GM12878 (cell line): ENCODE measurements around the gene ERCC5. TPM values are rescaled to one million over a fixed set of nuclear protein-coding genes. Genes with fewer than 3 reads are reported as not detected.

Source experiments
- ATAC-seq: fragments of 200-7000 bp; cut with Tn5 transposase; 3 replicates; pipeline ENCODE4 v1.9.1; 2020; ENCODE audit warnings: mild to moderate bottlenecking, moderate library complexity
- BruUV-seq: library from RNA; stranded (reverse); fragments of 400-500 nt; replicated peaks from 2 replicates; lab custom pipeline; 2021; lab: Mats Ljungman, UMichigan
- CTCF ChIA-PET: fragments of 300-600 bp; sonication (Branson Sonifier 250); formaldehyde crosslinking; extraction: SDS; loops from one replicate; lab custom pipeline; 2021; ENCODE audit warnings: inconsistent platforms; lab: Yijun Ruan, JAX
- POLR2A ChIA-PET: fragments of 350-600 bp; formaldehyde crosslinking; extraction: SDS; loops from one replicate; lab custom pipeline; 2021; ENCODE audit warnings: inconsistent platforms; lab: Charles Lee
- RAD21 ChIA-PET: fragments of 300-600 bp; sonication (Branson Sonifier 250); formaldehyde crosslinking; loops from one replicate; lab custom pipeline; 2023; ENCODE audit warnings: antibody characterized with exemption; ENCODE audit not compliant: unreplicated experiment; lab: Charles Lee
- SMC1A ChIA-PET: fragments of 300-600 bp; sonication (Branson Sonifier 250); formaldehyde crosslinking; loops from one replicate; lab custom pipeline; 2023; ENCODE audit not compliant: unreplicated experiment, uncharacterized antibody; lab: Charles Lee
- DNase-seq: peaks from one replicate; pipeline ENCODE4 v3.0.0-alpha.2; 2011; ENCODE audit warnings: low read depth, low spot score
- FAIRE-seq: peaks from 3 replicates; lab custom pipeline; 2011; peaks lifted over from hg19 to GRCh38; lab: Jason Lieb, UNC
- H2AFZ ChIP-seq: 2 replicates; pipeline ENCODE4 v1.6.0; 2011; ENCODE audit warnings: low read depth, low read length, control low read depth; ENCODE audit not compliant: control insufficient read depth
- H3K27ac ChIP-seq: 2 replicates; pipeline ENCODE4 v1.5.1; 2011; ENCODE audit warnings: control low read depth; ENCODE audit not compliant: control insufficient read depth, insufficient read depth
- H3K27me3 ChIP-seq, 2 experiments: replicated peaks in 1 of 2; 2 replicates each; pipeline versions ENCODE4 v1.6.0 to v1.6.1; 2011; ENCODE audit warnings: low read length in 1 of 2; ENCODE audit not compliant: control insufficient read depth in 2 of 2, insufficient read depth in 2 of 2
- H3K36me3 ChIP-seq, 2 experiments: 2 replicates each; pipeline ENCODE4 v1.5.1; 2011; ENCODE audit warnings: low read length in 1 of 2; ENCODE audit not compliant: control insufficient read depth in 2 of 2, insufficient read depth in 2 of 2
- H3K4me1 ChIP-seq: 2 replicates; pipeline ENCODE4 v1.6.1; 2011; ENCODE audit warnings: mild to moderate bottlenecking, low read length, moderate library complexity, mixed read lengths; ENCODE audit not compliant: control insufficient read depth, insufficient read depth
- H3K4me2 ChIP-seq: 2 replicates; pipeline ENCODE4 v1.6.0; 2011; ENCODE audit warnings: control low read depth; ENCODE audit not compliant: control insufficient read depth, insufficient read depth
- H3K4me3 ChIP-seq: fragments of 200-600 bp; sonication (generic); 2 replicates; pipeline ENCODE4 v1.5.1; 2016
- H3K79me2 ChIP-seq: 2 replicates; pipeline ENCODE4 v1.6.0; 2011; ENCODE audit warnings: low read length; ENCODE audit not compliant: control insufficient read depth, insufficient read depth
- H3K9ac ChIP-seq: 2 replicates; pipeline ENCODE4 v1.8.0; 2011; ENCODE audit warnings: low read length, control low read depth, mixed read lengths; ENCODE audit not compliant: control insufficient read depth, insufficient read depth
- H3K9me3 ChIP-seq: replicated peaks from 3 replicates; pipeline ENCODE4 v1.5.1; 2011; ENCODE audit warnings: mild to moderate bottlenecking, low read length; ENCODE audit not compliant: control insufficient read depth, insufficient read depth
- H4K20me1 ChIP-seq: 2 replicates; pipeline ENCODE4 v1.6.0; 2011; ENCODE audit not compliant: control insufficient read depth, insufficient read depth
- CEBPB ChIP-seq, 2 experiments: fragments of 150-350 bp in 1 of 2; IDR thresholded peaks; 2 replicates each; pipeline ENCODE4 v1.6.1; 2012 to 2014; ENCODE audit warnings: low read depth in 2 of 2, low read length in 2 of 2, borderline replicate concordance in 1 of 2, inconsistent platforms in 1 of 2
- WGBS: methylation state at CpG from one replicate; pipeline ENCODE4 v1.1.6; 2016; ENCODE audit warnings: low lambda C conversion rate; ENCODE audit not compliant: insufficient replicate concordance, insufficient coverage; ENCODE audit errors: missing lambda C conversion rate; 5-methylcytosine and 5-hydroxymethylcytosine counted together
- in situ Hi-C: fragments of 300-500 bp; cut with MboI; formaldehyde crosslinking; loops from 9 replicates; pipeline ENCODE4 v1.14.3; 2018; ENCODE audit warnings: mixed read lengths
- intact Hi-C: fragments of 100-400 bp; cut with micrococcal nuclease; formaldehyde crosslinking; loops from one replicate; pipeline ENCODE4 v1.14.2; 2022; ENCODE audit not compliant: unreplicated experiment
- polyA plus RNA-seq, 11 experiments: library from polyadenylated mRNA; depleted of rRNA in 4 of 11; unstranded in 6 of 11; stranded (reverse) in 5 of 11; fragments of >200 nt; fragmentation: Nextera tagmentation in 4 of 11; fragmentation: Illumina TruSeq in 1 of 11; extraction: Ambion mirVana in 4 of 11; extraction: Trizol in 1 of 11; gene quantifications; 1 replicate in 1 of 11; 2 replicates in 10 of 11; pipeline versions ENCODE4 v1.2.1 to v1.2.3, GENCODE V29; 2011 to 2016; ENCODE audit warnings: inconsistent platforms in 2 of 11, missing spikeins in 2 of 11, low read depth in 1 of 11
- total RNA-seq, 4 experiments: library from RNA; depleted of rRNA in 3 of 4; stranded (reverse); fragments of >200 nt in 3 of 4; fragmentation: Illumina TruSeq in 1 of 4; extraction: Trizol in 1 of 4; gene quantifications; 2 replicates each; pipeline versions ENCODE4 v1.2.1 to v1.2.3, GENCODE V29; 2013 to 2021
- TF ChIP-seq, protein P1 (sequence below): fragments of 450-650 bp; IDR thresholded peaks from 2 replicates; pipeline ENCODE4 v1.6.1; 2017; ENCODE audit warnings: antibody characterized with exemption, mild to moderate bottlenecking, moderate library complexity
- TF ChIP-seq, protein P2 (sequence below): IDR thresholded peaks from 2 replicates; pipeline ENCODE4 v1.6.1; 2011; ENCODE audit warnings: borderline replicate concordance, low read depth, mild to moderate bottlenecking, moderate library complexity, low read length; ENCODE audit not compliant: insufficient read depth, poor library complexity, severe bottlenecking

The ERCC5 gene
- total and polyA plus RNA-seq, 10 of the 15 experiments (the other 5 are each of a cell fraction or from before 2014, with no cell fraction given) = 11.7 to 59.2 (median 41.6) TPM

DNA sequence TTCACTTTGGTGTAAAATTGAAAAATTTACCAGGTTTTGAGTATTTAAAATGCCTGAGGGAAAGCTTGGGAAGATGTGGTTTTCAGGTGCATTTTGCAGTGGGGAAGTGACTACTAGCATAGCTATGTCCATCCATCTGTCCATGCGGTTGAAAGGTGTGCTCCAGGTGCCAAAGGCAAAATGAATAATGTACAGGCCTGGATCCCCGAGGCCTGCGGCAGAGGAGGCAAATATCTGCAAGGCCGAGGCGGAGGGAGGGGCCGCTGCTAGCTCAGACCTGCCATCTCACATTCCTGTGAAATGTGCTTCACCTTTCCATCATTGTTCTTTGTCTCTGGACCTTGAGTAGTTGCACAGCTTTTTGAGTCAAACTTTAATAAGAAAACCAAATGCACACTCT, 65.5 kb downstream of the ERCC5 start:
- Histone ChIP-seq H2AFZ (no peak overlapping the region), H3K4me2 (no peak overlapping the region), H3K9me3 (no peaks in the 10 kb centered on the region), H3K79me2 (no peaks in the 10 kb centered on the region), H3K27ac (no peak overlapping the region), H3K36me3 (no peaks in the 10 kb centered on the region), H3K9ac (no peak overlapping the region), H3K27me3 (no peaks in the 10 kb centered on the region), H4K20me1 (no peaks in the 10 kb centered on the region), H3K4me1 (peaks cover 5% of the 10 kb centered on the region; the same call in 1 of the 2 replicates), H3K4me3 (no peak overlapping the region)
- no peak for ATAC-seq
- BruUV-seq = no TSS peak
- ChIA-PET POLR2A (no interaction called here), CTCF (interaction anchor here (0.7 to 2.5 kb wide), 5 partner anchors 11 to 320 kb away, joined by 3 to 11 read pairs (median 4); no protein-coding TSS in a partner anchor), RAD21 (interaction anchor here (0.8 to 1.4 kb wide), 3 partner anchors 9 to 278 kb away, joined by 3 to 4 read pairs (median 3); no protein-coding TSS in a partner anchor), SMC1A (interaction anchor here (0.6 to 2.5 kb wide), 5 partner anchors 9 to 545 kb away, joined by 3 to 12 read pairs (median 5); no protein-coding TSS in a partner anchor)
- intact Hi-C loops = loop anchor here (10.0 kb wide), 3 partner anchors 373 to 1133 kb away; no protein-coding TSS in a partner anchor
- no peak for DNase-seq
- TF ChIP-seq, protein P1, sequence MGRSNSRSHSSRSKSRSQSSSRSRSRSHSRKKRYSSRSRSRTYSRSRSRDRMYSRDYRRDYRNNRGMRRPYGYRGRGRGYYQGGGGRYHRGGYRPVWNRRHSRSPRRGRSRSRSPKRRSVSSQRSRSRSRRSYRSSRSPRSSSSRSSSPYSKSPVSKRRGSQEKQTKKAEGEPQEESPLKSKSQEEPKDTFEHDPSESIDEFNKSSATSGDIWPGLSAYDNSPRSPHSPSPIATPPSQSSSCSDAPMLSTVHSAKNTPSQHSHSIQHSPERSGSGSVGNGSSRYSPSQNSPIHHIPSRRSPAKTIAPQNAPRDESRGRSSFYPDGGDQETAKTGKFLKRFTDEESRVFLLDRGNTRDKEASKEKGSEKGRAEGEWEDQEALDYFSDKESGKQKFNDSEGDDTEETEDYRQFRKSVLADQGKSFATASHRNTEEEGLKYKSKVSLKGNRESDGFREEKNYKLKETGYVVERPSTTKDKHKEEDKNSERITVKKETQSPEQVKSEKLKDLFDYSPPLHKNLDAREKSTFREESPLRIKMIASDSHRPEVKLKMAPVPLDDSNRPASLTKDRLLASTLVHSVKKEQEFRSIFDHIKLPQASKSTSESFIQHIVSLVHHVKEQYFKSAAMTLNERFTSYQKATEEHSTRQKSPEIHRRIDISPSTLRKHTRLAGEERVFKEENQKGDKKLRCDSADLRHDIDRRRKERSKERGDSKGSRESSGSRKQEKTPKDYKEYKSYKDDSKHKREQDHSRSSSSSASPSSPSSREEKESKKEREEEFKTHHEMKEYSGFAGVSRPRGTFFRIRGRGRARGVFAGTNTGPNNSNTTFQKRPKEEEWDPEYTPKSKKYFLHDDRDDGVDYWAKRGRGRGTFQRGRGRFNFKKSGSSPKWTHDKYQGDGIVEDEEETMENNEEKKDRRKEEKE = no peak
- TF ChIP-seq CEBPB (IDR thresholded peaks at IDR 0.05; ENCODE audit: borderline replicate concordance in 1 of 2, low read depth in 2 of 2, low read length in 2 of 2) = no peak
- TF ChIP-seq, protein P2, sequence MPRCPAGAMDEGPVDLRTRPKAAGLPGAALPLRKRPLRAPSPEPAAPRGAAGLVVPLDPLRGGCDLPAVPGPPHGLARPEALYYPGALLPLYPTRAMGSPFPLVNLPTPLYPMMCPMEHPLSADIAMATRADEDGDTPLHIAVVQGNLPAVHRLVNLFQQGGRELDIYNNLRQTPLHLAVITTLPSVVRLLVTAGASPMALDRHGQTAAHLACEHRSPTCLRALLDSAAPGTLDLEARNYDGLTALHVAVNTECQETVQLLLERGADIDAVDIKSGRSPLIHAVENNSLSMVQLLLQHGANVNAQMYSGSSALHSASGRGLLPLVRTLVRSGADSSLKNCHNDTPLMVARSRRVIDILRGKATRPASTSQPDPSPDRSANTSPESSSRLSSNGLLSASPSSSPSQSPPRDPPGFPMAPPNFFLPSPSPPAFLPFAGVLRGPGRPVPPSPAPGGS = no peak
- in situ Hi-C loops = no loop called here
- no peak for FAIRE-seq
- 54% methylated on average over 6 of the region's 6 CpGs for WGBS
